ENCODE data around the gene ALPK3. TPM values are rescaled to one million over a fixed set of nuclear protein-coding genes. Genes with fewer than 3 reads are reported as not detected.

ALPK3 gene
- total RNA-seq, 4 donors from 2014 or later = 0.88 to 6.3 (median 3.4) TPM

DNA sequence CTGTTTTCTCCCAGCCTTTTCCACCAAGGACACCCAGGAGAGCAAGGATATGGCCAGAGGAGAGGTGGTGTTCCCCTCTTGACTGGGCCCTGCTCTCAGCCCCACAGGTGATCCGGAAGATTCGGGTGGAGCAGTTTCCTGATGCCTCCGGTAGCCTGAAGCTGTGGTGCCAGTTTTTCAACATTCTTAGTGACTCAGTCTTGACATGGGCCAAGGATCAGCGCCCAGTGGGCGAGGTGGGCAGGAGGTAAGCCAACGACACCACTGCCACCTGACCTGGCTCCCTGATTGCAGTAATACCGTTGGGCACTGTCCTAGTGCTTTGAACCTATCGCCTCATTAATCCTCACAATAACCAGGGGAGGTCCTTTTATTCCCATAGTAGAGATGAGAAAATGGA lies 42.0 kb downstream of the ALPK3 start:
- no peaks in the 10 kb centered on the region for H3K36me3 ChIP-seq
- TF ChIP-seq, protein P1, sequence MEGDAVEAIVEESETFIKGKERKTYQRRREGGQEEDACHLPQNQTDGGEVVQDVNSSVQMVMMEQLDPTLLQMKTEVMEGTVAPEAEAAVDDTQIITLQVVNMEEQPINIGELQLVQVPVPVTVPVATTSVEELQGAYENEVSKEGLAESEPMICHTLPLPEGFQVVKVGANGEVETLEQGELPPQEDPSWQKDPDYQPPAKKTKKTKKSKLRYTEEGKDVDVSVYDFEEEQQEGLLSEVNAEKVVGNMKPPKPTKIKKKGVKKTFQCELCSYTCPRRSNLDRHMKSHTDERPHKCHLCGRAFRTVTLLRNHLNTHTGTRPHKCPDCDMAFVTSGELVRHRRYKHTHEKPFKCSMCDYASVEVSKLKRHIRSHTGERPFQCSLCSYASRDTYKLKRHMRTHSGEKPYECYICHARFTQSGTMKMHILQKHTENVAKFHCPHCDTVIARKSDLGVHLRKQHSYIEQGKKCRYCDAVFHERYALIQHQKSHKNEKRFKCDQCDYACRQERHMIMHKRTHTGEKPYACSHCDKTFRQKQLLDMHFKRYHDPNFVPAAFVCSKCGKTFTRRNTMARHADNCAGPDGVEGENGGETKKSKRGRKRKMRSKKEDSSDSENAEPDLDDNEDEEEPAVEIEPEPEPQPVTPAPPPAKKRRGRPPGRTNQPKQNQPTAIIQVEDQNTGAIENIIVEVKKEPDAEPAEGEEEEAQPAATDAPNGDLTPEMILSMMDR (IDR thresholded peaks at IDR 0.05) = no peak
- TF ChIP-seq POLR2A (IDR thresholded peaks at IDR 0.05) = no peak
- no peaks in the 10 kb centered on the region for H3K27me3 ChIP-seq
- no peaks in the 10 kb centered on the region for H3K9me3 ChIP-seq
- no peak overlapping the region for H3K27ac ChIP-seq
- intact Hi-C loops (cut with DNase I; ENCODE audit: low total_unique reads) = loop anchor here (10.0 kb wide), 1 partner anchor 86 kb away; no protein-coding TSS in a partner anchor
- DNase-seq = no peak
- H3K4me3 ChIP-seq = no peak overlapping the region
- no peaks in the 10 kb centered on the region for H3K4me1 ChIP-seq

DNA sequence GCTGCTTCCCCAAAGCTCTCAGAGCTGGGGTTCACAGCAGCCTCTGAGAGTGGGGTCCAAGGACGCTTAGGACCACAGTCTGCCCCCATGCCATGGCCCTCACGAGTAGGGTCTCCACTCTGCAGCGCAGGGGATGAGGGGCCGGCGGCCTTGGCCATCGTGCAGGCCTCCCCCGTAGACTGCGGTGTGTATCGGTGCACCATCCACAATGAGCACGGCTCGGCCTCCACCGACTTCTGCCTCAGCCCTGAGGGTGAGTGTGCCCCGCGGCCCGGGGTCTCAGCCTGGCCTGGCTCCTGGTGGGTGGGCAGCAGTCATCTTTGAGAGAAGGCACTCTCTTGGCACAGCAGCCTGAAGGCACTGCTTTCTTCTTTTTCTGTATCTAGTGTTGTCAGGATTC lies 42.5 kb downstream of the ALPK3 start:
- Histone ChIP-seq H3K36me3 (no peaks in the 10 kb centered on the region), H3K27me3 (no peaks in the 10 kb centered on the region)
- intact Hi-C loops (cut with DNase I; ENCODE audit: low total_unique reads) = loop anchor here (10.0 kb wide), 1 partner anchor 85 kb away; no protein-coding TSS in a partner anchor

DNA sequence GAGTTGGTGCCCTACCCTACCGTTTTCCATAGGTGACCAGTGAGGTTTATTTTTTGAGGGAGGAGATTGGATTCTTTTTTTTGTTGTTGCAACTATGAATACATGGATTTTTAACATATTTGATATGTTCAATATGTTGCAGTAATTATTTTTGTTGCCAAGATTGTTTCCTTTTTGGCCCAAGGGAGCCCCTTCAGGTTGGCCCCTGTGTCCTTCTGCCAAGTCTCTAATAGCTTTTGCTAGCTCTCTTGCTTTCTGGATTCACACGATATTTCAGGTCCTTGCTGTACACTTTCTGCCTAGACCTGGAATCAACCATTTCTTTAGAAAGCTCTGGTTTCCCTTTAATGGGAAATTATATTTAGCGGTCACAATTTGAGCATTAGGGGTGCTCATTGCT lies 44.6 kb downstream of the ALPK3 start:
- intact Hi-C loops (cut with DNase I; ENCODE audit: low total_unique reads) = no loop called here
- Histone ChIP-seq H3K9me3 (no peaks in the 10 kb centered on the region), H3K4me3 (no peak overlapping the region), H3K27ac (no peak overlapping the region), H3K4me1 (no peaks in the 10 kb centered on the region), H3K36me3 (no peaks in the 10 kb centered on the region), H3K27me3 (no peaks in the 10 kb centered on the region)
- DNase-seq = no peak
- no peak for TF ChIP-seq POLR2A (IDR thresholded peaks at IDR 0.05)
- TF ChIP-seq, protein P1 (IDR thresholded peaks at IDR 0.05) = no peak

More for the DNA sequence above, 42.5 kb downstream of the ALPK3 start:
- DNase-seq = no peak
- no peaks in the 10 kb centered on the region for H3K9me3 ChIP-seq
- no peak overlapping the region for H3K4me3 ChIP-seq
- no peak overlapping the region for H3K27ac ChIP-seq
- no peak for TF ChIP-seq POLR2A (IDR thresholded peaks at IDR 0.05)
- TF ChIP-seq, protein P1 (IDR thresholded peaks at IDR 0.05) = no peak
- H3K4me1 ChIP-seq = no peaks in the 10 kb centered on the region

DNA sequence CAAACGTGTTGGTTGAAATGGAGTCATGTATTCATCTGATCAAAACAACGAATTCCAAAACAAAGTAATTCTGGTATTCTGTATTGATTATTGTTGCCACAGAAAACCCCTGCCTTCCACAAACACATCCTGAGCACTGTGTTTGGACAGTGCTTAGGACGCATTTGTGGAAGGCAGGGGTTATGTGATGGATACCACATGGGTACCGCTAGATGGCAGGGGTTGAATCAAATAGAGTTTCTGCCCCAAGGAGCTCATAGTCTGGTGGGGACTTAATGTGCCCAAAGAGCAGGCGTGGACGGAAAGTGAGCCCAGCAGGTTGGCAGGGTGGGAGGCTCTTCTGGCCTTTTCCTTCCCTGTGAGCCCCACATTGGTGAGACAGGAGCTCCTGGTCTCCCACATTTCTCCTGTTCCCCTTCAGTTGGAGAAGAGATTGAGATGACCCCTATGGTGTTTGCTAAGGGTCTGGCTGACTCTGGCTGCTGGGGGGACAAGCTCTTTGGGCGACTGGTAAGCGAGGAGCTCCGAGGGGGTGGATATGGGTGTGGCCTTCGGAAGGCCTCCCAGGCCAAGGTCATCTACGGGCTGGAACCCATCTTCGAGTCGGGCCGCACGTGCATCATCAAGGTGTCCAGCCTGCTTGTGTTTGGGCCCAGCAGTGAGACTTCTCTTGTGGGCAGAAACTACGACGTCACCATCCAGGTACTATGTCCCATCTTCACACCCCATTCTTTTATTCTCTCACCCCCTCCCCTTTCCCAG lies 45.2 kb downstream of the ALPK3 start:
- no peaks in the 10 kb centered on the region for H3K36me3 ChIP-seq
- no peaks in the 10 kb centered on the region for H3K4me1 ChIP-seq
- no peaks in the 10 kb centered on the region for H3K9me3 ChIP-seq
- no peak overlapping the region for H3K27ac ChIP-seq
- intact Hi-C loops (cut with DNase I; ENCODE audit: low total_unique reads) = no loop called here
- no peak overlapping the region for H3K4me3 ChIP-seq
- no peak for TF ChIP-seq POLR2A (IDR thresholded peaks at IDR 0.05)
- TF ChIP-seq, protein P1 (IDR thresholded peaks at IDR 0.05) = no peak
- DNase-seq = no peak
- no peaks in the 10 kb centered on the region for H3K27me3 ChIP-seq

DNA sequence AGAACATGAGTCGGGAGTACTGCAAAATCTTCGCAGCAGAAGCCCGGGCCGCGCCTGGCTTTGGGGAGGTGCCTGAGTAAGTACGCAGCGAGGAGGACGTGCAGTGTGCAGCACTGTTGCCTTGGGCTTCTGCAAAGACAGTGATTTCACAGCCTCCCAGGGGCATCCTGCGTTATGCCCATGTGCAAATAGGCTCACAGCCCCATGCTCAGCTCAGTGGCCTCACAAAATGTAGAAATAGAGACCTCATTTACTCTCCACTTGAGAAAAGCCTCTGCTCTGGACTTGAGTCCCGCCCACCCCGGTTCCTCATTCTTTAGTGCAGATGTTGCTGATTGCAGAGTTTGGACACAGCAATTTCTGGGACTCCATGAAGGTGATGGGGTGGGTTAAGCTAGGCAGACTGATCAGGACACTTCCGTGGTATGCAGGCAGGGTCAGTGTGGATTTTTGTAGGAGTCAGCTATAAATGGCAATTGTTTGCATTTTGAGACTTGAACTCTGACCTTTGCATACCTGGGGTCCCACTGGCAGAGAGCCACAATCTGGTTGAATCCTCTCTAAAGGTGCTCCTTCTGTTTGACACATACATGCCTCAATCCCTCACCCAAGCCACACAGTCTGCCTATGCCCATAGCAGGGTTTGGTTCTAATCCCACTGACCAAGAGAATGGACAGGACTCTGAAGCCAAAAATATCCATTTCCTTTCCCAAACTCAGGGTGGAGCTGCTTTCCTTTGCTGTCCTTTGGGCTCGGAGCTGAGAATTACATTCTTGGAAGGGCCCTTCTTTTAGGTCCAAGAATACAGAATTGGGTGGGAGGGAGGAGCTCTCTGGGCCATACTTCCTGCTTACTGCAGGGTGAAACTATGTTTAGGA lies 46.6 kb downstream of the ALPK3 start:
- H3K4me3 ChIP-seq = no peak overlapping the region
- H3K9me3 ChIP-seq = no peaks in the 10 kb centered on the region
- DNase-seq = no peak
- TF ChIP-seq, protein P1 (IDR thresholded peaks at IDR 0.05) = peak; percentile 30 to 57 (median 48)
- no peak for TF ChIP-seq POLR2A (IDR thresholded peaks at IDR 0.05)
- no peaks in the 10 kb centered on the region for H3K4me1 ChIP-seq
- peak overlapping the region in 1 of 2 donors; percentile 2 for H3K27ac ChIP-seq
- no peaks in the 10 kb centered on the region for H3K27me3 ChIP-seq
- intact Hi-C loops (cut with DNase I; ENCODE audit: low total_unique reads) = no loop called here
- no peaks in the 10 kb centered on the region for H3K36me3 ChIP-seq
